WTC11 (cell line): ENCODE results near the gene HLA-G.

Experiments
- ATF1 ChIP-seq: sonication (generic); formaldehyde crosslinking; IDR thresholded peaks from 2 replicates; pipeline ENCODE4 v1.8.1; 2023; ENCODE audit warnings: mild to moderate bottlenecking, moderate library complexity, missing genetic modification reagents
- NFYB ChIP-seq: sonication (generic); formaldehyde crosslinking; conservative IDR thresholded peaks from 2 replicates; pipeline ENCODE4 v1.8.0; 2022; ENCODE audit warnings: low read depth, missing genetic modification reagents
- TEAD4 ChIP-seq: sonication (generic); formaldehyde crosslinking; IDR thresholded peaks from 2 replicates; pipeline ENCODE4 v1.8.0; 2022; ENCODE audit warnings: mild to moderate bottlenecking, missing genetic modification reagents
- ZNF121 ChIP-seq: sonication (generic); formaldehyde crosslinking; IDR thresholded peaks from 2 replicates; pipeline ENCODE4 v1.8.0; 2023; ENCODE audit warnings: missing genetic modification reagents
- ZNF138 ChIP-seq: sonication (generic); formaldehyde crosslinking; conservative IDR thresholded peaks from 2 replicates; pipeline ENCODE4 v1.8.1; 2022; ENCODE audit warnings: mild to moderate bottlenecking, moderate library complexity, missing genetic modification reagents
- TF ChIP-seq, protein P1 (sequence below): fragments of 200-600 bp; IDR thresholded peaks from 2 replicates; pipeline ENCODE4 v1.8.0; 2022; ENCODE audit warnings: antibody characterized with exemption
- TF ChIP-seq, protein P2 (sequence below): sonication (generic); formaldehyde crosslinking; IDR thresholded peaks from 2 replicates; pipeline ENCODE4 v1.8.1; 2022; ENCODE audit warnings: low read depth, mild to moderate bottlenecking, moderate library complexity, missing genetic modification reagents, borderline replicate concordance
- TF ChIP-seq, protein P3 (sequence below): sonication (generic); formaldehyde crosslinking; IDR thresholded peaks from 2 replicates; pipeline ENCODE4 v1.8.0; 2023; ENCODE audit warnings: mild to moderate bottlenecking, missing genetic modification reagents
- TF ChIP-seq, protein P4 (sequence below): sonication (generic); formaldehyde crosslinking; IDR thresholded peaks from 2 replicates; pipeline ENCODE4 v1.8.1; 2022; ENCODE audit warnings: mild to moderate bottlenecking, moderate library complexity, missing genetic modification reagents
- TF ChIP-seq, protein P5 (sequence below): sonication (generic); formaldehyde crosslinking; IDR thresholded peaks from 2 replicates; pipeline ENCODE4 v1.8.0; 2022; ENCODE audit warnings: mild to moderate bottlenecking, missing genetic modification reagents
- TF ChIP-seq, protein P6 (sequence below): sonication (generic); formaldehyde crosslinking; IDR thresholded peaks from 2 replicates; pipeline ENCODE4 v1.8.0; 2022; ENCODE audit warnings: missing genetic modification reagents
- TF ChIP-seq, protein P7 (sequence below): sonication (generic); formaldehyde crosslinking; IDR thresholded peaks from 2 replicates; pipeline ENCODE4 v1.8.1; 2023; ENCODE audit warnings: mild to moderate bottlenecking, missing genetic modification reagents, moderate library complexity
- TF ChIP-seq, protein P8 (sequence below): fragments of 250-450 bp; sonication (Bioruptor Pico); IDR thresholded peaks from 2 replicates; pipeline ENCODE4 v1.9.0; 2021; ENCODE audit warnings: mild to moderate bottlenecking

DNA sequence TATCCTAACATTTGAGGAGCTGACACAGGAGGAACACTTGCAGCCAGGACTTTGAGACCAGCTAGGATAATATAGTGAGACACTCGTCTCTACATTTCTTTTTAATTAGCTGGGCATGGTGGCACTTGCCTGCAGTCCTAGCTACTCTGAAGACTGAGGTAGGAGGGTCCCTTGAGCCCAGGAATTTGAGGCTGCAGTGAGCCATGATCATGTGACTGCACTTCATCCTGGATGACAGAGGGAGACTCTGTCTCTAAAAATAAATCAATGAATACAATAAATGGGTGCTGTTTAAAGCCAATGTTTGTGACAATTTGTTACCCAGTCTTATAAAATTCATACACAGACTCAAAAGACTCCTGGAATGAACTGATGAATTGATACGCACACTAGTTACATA, 1.8 kb upstream of the HLA-G start:
- TF ChIP-seq, protein P1, sequence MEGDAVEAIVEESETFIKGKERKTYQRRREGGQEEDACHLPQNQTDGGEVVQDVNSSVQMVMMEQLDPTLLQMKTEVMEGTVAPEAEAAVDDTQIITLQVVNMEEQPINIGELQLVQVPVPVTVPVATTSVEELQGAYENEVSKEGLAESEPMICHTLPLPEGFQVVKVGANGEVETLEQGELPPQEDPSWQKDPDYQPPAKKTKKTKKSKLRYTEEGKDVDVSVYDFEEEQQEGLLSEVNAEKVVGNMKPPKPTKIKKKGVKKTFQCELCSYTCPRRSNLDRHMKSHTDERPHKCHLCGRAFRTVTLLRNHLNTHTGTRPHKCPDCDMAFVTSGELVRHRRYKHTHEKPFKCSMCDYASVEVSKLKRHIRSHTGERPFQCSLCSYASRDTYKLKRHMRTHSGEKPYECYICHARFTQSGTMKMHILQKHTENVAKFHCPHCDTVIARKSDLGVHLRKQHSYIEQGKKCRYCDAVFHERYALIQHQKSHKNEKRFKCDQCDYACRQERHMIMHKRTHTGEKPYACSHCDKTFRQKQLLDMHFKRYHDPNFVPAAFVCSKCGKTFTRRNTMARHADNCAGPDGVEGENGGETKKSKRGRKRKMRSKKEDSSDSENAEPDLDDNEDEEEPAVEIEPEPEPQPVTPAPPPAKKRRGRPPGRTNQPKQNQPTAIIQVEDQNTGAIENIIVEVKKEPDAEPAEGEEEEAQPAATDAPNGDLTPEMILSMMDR, result no peak
- no peak for TF ChIP-seq NFYB (CRISPR knock-in tag)
- TF ChIP-seq, protein P2, sequence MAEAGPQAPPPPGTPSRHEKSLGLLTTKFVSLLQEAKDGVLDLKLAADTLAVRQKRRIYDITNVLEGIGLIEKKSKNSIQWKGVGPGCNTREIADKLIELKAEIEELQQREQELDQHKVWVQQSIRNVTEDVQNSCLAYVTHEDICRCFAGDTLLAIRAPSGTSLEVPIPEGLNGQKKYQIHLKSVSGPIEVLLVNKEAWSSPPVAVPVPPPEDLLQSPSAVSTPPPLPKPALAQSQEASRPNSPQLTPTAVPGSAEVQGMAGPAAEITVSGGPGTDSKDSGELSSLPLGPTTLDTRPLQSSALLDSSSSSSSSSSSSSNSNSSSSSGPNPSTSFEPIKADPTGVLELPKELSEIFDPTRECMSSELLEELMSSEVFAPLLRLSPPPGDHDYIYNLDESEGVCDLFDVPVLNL (CRISPR knock-in tag), result no peak
- no peak for TF ChIP-seq ZNF121 (CRISPR knock-in tag)
- no peak for TF ChIP-seq ATF1
- TF ChIP-seq, protein P3, sequence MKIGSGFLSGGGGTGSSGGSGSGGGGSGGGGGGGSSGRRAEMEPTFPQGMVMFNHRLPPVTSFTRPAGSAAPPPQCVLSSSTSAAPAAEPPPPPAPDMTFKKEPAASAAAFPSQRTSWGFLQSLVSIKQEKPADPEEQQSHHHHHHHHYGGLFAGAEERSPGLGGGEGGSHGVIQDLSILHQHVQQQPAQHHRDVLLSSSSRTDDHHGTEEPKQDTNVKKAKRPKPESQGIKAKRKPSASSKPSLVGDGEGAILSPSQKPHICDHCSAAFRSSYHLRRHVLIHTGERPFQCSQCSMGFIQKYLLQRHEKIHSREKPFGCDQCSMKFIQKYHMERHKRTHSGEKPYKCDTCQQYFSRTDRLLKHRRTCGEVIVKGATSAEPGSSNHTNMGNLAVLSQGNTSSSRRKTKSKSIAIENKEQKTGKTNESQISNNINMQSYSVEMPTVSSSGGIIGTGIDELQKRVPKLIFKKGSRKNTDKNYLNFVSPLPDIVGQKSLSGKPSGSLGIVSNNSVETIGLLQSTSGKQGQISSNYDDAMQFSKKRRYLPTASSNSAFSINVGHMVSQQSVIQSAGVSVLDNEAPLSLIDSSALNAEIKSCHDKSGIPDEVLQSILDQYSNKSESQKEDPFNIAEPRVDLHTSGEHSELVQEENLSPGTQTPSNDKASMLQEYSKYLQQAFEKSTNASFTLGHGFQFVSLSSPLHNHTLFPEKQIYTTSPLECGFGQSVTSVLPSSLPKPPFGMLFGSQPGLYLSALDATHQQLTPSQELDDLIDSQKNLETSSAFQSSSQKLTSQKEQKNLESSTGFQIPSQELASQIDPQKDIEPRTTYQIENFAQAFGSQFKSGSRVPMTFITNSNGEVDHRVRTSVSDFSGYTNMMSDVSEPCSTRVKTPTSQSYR, result no peak
- TF ChIP-seq TEAD4 (CRISPR knock-in tag), result no peak
- TF ChIP-seq, protein P4, sequence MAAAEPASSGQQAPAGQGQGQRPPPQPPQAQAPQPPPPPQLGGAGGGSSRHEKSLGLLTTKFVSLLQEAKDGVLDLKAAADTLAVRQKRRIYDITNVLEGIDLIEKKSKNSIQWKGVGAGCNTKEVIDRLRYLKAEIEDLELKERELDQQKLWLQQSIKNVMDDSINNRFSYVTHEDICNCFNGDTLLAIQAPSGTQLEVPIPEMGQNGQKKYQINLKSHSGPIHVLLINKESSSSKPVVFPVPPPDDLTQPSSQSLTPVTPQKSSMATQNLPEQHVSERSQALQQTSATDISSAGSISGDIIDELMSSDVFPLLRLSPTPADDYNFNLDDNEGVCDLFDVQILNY (CRISPR knock-in tag), result no peak
- TF ChIP-seq, protein P5, sequence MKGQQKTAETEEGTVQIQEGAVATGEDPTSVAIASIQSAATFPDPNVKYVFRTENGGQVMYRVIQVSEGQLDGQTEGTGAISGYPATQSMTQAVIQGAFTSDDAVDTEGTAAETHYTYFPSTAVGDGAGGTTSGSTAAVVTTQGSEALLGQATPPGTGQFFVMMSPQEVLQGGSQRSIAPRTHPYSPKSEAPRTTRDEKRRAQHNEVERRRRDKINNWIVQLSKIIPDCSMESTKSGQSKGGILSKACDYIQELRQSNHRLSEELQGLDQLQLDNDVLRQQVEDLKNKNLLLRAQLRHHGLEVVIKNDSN, result no peak
- TF ChIP-seq ZNF138 (CRISPR knock-in tag), result no peak
- TF ChIP-seq, protein P6, sequence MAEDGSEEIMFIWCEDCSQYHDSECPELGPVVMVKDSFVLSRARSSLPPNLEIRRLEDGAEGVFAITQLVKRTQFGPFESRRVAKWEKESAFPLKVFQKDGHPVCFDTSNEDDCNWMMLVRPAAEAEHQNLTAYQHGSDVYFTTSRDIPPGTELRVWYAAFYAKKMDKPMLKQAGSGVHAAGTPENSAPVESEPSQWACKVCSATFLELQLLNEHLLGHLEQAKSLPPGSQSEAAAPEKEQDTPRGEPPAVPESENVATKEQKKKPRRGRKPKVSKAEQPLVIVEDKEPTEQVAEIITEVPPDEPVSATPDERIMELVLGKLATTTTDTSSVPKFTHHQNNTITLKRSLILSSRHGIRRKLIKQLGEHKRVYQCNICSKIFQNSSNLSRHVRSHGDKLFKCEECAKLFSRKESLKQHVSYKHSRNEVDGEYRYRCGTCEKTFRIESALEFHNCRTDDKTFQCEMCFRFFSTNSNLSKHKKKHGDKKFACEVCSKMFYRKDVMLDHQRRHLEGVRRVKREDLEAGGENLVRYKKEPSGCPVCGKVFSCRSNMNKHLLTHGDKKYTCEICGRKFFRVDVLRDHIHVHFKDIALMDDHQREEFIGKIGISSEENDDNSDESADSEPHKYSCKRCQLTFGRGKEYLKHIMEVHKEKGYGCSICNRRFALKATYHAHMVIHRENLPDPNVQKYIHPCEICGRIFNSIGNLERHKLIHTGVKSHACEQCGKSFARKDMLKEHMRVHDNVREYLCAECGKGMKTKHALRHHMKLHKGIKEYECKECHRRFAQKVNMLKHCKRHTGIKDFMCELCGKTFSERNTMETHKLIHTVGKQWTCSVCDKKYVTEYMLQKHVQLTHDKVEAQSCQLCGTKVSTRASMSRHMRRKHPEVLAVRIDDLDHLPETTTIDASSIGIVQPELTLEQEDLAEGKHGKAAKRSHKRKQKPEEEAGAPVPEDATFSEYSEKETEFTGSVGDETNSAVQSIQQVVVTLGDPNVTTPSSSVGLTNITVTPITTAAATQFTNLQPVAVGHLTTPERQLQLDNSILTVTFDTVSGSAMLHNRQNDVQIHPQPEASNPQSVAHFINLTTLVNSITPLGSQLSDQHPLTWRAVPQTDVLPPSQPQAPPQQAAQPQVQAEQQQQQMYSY (CRISPR knock-in tag), result no peak
- TF ChIP-seq, protein P7, sequence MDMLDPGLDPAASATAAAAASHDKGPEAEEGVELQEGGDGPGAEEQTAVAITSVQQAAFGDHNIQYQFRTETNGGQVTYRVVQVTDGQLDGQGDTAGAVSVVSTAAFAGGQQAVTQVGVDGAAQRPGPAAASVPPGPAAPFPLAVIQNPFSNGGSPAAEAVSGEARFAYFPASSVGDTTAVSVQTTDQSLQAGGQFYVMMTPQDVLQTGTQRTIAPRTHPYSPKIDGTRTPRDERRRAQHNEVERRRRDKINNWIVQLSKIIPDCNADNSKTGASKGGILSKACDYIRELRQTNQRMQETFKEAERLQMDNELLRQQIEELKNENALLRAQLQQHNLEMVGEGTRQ, result no peak
- TF ChIP-seq, protein P8, sequence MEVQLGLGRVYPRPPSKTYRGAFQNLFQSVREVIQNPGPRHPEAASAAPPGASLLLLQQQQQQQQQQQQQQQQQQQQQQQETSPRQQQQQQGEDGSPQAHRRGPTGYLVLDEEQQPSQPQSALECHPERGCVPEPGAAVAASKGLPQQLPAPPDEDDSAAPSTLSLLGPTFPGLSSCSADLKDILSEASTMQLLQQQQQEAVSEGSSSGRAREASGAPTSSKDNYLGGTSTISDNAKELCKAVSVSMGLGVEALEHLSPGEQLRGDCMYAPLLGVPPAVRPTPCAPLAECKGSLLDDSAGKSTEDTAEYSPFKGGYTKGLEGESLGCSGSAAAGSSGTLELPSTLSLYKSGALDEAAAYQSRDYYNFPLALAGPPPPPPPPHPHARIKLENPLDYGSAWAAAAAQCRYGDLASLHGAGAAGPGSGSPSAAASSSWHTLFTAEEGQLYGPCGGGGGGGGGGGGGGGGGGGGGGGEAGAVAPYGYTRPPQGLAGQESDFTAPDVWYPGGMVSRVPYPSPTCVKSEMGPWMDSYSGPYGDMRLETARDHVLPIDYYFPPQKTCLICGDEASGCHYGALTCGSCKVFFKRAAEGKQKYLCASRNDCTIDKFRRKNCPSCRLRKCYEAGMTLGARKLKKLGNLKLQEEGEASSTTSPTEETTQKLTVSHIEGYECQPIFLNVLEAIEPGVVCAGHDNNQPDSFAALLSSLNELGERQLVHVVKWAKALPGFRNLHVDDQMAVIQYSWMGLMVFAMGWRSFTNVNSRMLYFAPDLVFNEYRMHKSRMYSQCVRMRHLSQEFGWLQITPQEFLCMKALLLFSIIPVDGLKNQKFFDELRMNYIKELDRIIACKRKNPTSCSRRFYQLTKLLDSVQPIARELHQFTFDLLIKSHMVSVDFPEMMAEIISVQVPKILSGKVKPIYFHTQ (CRISPR knock-in tag), result no peak
